Natural killer cell treated with Interleukin-12 subunit alpha and Interleukin-12 subunit beta and Interleukin-15 and Interleukin-18, amount 100 ng/mL, for 72 hours (primary cell): ENCODE results near the gene BPIFB6. TPM values are rescaled to one million over a fixed set of nuclear protein-coding genes. Genes with fewer than 3 reads are reported as not detected.

Experiments
- total RNA-seq, 2 donors: library from RNA; stranded (reverse); gene quantifications; one replicate each; pipeline ENCODE4 v1.2.3, GENCODE V29; 2022

BPIFB6 gene
- total RNA-seq, 2 donors from 2014 or later: not detected

Other genes starting within 250 kb of the BPIFB6 start
- 100 to 1,000 TPM; 122 to 142 TPM for gene MAPRE1, start 211.7 kb upstream of the BPIFB6 start, total RNA-seq
- 1 to 10 TPM in 1 of 2 donors, under 1 TPM in 1; 0.78 to 3.1 TPM for gene EFCAB8, start 172.7 kb upstream of the BPIFB6 start, total RNA-seq
- gene SUN5, start 27.2 kb upstream of the BPIFB6 start, total RNA-seq: not detected
- not detected for gene BPIFB2, start 23.9 kb upstream of the BPIFB6 start, total RNA-seq
- not detected for gene BPIFB3, start 22.3 kb downstream of the BPIFB6 start, total RNA-seq
- gene BPIFB4, start 48.0 kb downstream of the BPIFB6 start, total RNA-seq: not detected
- not detected for gene BPIFA2, start 136.5 kb downstream of the BPIFB6 start, total RNA-seq
- gene BPIFA3, start 185.7 kb downstream of the BPIFB6 start, total RNA-seq: not detected
- gene BPIFA1, start 204.3 kb downstream of the BPIFB6 start, total RNA-seq: not detected